ENCODE measurements around the gene POLR1E.

Gene POLR1E

GRCh38 chr9:37486256-37486615, 488 bp downstream of the POLR1E start:
- no peak for DNase-seq (ENCODE audit: low read depth, low spot score)
- ChIA-PET CTCF (interaction anchor here (0.7 to 2.4 kb wide), 7 partner anchors 9 to 777 kb away, joined by 3 to 8 read pairs (median 3); partner anchors contain the start of gene FBXO10), POLR2A (interaction anchor here (0.9 to 1.6 kb wide), 3 partner anchors 9 to 21 kb away, joined by 3 to 6 read pairs (median 4); partner anchors contain the start of gene ZBTB5)
- H3K4me3 ChIP-seq (ENCODE audit: low read depth, low read length): peak overlapping the region; percentile 89
- no peak for TF ChIP-seq CTCF (IDR thresholded peaks at IDR 0.05; ENCODE audit: insufficient read depth, low read length, missing control alignments)

- TF ChIP-seq CTCF (IDR thresholded peaks at IDR 0.05; ENCODE audit: insufficient read depth, low read length, missing control alignments): no peak
- DNase-seq (ENCODE audit: low read depth, low spot score): peak; percentile 87
- peak overlapping the region; percentile 89 for H3K4me3 ChIP-seq (ENCODE audit: low read depth, low read length)
- POLR2A ChIA-PET: interaction anchor here (0.7 to 1.6 kb wide), 5 partner anchors 9 to 89 kb away, joined by 3 to 7 read pairs (median 4); partner anchors contain the start of gene FBXO10
- CTCF ChIA-PET: interaction anchor here (0.7 to 2.4 kb wide), 8 partner anchors 8 to 948 kb away, joined by 3 to 8 read pairs (median 3); partner anchors contain the start of gene FBXO10
Observed at GRCh38 chr9:37486616-37487548, 1.1 kb downstream of the POLR1E start.

- CTCF ChIA-PET: no interaction called here
- TF ChIP-seq CTCF (IDR thresholded peaks at IDR 0.05; ENCODE audit: insufficient read depth, low read length, missing control alignments): no peak
- no peak overlapping the region for H3K4me3 ChIP-seq (ENCODE audit: low read depth, low read length)
- no peak for DNase-seq (ENCODE audit: low read depth, low spot score)
- POLR2A ChIA-PET: no interaction called here
Observed at GRCh38 chr9:37491939-37492338, 6.2 kb downstream of the POLR1E start.

- no peak for TF ChIP-seq CTCF (IDR thresholded peaks at IDR 0.05; ENCODE audit: insufficient read depth, low read length, missing control alignments)
- ChIA-PET CTCF (interaction anchor here (0.8 to 1.0 kb wide), 4 partner anchors 8 to 15 kb away, joined by 3 to 6 read pairs (median 4); partner anchors contain the start of gene POLR1E), POLR2A (interaction anchor here (1.9 kb wide), 1 partner anchor 8 kb away, joined by 6 read pairs; no protein-coding TSS in a partner anchor)
- no peak for DNase-seq (ENCODE audit: low read depth, low spot score)
- no peak overlapping the region for H3K4me3 ChIP-seq (ENCODE audit: low read depth, low read length)
Observed at GRCh38 chr9:37495571-37495970, 9.8 kb downstream of the POLR1E start.

GRCh38 chr9:37496020-37496419, 10.3 kb downstream of the POLR1E start:
- POLR2A ChIA-PET: interaction anchor here (1.9 kb wide), 1 partner anchor 9 kb away, joined by 6 read pairs; no protein-coding TSS in a partner anchor
- TF ChIP-seq CTCF (IDR thresholded peaks at IDR 0.05; ENCODE audit: insufficient read depth, low read length, missing control alignments): no peak
- no peak for DNase-seq (ENCODE audit: low read depth, low spot score)
- CTCF ChIA-PET: interaction anchor here (0.8 to 0.9 kb wide), 2 partner anchors 10 to 15 kb away, joined by 4 to 6 read pairs; partner anchors contain the start of gene POLR1E
- no peak overlapping the region for H3K4me3 ChIP-seq (ENCODE audit: low read depth, low read length)

GRCh38 chr9:37497320-37497719, 11.6 kb downstream of the POLR1E start:
- POLR2A ChIA-PET: no interaction called here
- TF ChIP-seq CTCF (IDR thresholded peaks at IDR 0.05; ENCODE audit: insufficient read depth, low read length, missing control alignments): no peak
- H3K4me3 ChIP-seq (ENCODE audit: low read depth, low read length): no peak overlapping the region
- DNase-seq (ENCODE audit: low read depth, low spot score): no peak
- CTCF ChIA-PET: no interaction called here
